GM18511 (cell line): ENCODE measurements around the gene GNG2.
A peak's percentile ranks its signal among the peaks of the same experiment; 100 is the strongest.

Experiments used
- ATAC-seq: cut with Tn5 transposase; IDR thresholded peaks from one replicate; pipeline ENCODE4 v1.9.1; 2021; ENCODE audit warnings: mild to moderate bottlenecking, moderate library complexity; ENCODE audit not compliant: unreplicated experiment

The GNG2 gene

DNA sequence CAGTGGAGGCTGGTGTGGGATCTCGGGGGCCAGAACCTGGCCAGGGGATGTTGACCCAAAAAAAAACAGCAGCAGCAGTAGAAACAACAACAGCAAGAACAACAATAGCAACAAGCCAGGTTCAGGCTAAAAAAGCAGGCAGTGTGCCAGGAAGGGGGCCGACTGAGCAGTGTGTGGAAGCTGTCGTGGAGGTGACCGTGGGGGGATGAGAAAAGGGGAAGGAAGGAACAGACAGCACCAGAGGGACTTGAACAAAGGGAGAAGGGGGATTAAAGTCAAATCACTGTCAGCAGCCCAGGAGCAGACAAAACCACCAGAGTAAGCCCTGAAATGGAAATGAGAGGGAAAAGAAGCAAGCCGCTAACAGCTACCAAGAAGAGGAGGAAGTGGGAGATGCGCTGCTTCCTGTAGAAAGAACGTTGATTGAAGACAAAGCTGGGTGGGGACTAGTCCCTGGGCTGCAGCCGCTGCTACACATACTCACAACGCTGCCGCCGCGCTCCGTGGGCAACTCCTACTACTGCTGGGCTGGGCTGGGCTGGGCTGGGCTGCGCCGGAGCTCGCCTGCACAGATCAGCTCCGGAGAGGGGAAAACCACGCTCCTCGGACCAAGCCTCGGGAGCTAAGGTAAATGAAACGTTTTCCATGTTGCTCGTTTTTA, at the start of gene GNG2:
GNG2 (plus strand) TSS at position 449 of the 661 bp plus-strand sequence. CDS start 90,067 bp downstream, outside the sequence.
- ATAC-seq = peak; percentile 94

DNA sequence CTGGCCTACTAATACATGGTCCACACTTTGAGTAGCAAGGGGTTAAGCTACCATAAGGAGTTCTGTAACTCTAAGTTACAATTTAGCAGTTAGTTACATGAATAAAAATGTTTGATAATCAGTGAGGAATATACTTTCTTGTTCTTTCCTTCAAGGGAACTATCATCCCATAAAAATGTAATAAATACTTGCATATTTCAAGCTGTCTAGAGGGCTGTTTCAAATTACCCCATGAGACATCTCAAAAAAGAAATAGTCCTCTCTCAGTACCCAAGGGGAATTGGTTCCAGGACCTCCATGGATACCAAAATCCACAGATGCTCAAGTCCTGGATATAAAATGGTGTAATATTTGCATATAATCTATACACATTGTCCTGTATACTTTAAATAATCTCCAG, 48.7 kb upstream of the GNG2 start:
- no peak for ATAC-seq

GRCh38 chr14:51816031-51816430, 44.4 kb upstream of the GNG2 start:
- no peak for ATAC-seq

DNA sequence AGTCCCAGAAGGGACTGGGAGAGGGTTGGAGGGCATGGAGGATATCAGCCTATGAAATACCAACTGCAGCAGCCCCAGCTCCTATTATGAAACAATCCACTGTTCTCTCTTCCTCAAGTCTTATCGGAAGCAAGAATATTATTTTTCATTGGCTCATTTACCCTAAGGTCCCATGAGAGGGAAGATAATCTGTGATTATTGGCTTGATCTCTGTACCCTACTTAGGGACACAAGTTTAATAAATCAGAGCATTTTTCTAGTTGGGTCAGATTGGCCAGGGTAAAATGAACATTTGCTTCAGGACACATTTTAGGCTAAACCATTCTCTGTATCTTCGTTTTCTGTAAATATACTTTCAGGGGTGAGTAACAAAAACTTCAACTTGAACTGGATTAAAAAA, 43.1 kb upstream of the GNG2 start:
- ATAC-seq = no peak

DNA sequence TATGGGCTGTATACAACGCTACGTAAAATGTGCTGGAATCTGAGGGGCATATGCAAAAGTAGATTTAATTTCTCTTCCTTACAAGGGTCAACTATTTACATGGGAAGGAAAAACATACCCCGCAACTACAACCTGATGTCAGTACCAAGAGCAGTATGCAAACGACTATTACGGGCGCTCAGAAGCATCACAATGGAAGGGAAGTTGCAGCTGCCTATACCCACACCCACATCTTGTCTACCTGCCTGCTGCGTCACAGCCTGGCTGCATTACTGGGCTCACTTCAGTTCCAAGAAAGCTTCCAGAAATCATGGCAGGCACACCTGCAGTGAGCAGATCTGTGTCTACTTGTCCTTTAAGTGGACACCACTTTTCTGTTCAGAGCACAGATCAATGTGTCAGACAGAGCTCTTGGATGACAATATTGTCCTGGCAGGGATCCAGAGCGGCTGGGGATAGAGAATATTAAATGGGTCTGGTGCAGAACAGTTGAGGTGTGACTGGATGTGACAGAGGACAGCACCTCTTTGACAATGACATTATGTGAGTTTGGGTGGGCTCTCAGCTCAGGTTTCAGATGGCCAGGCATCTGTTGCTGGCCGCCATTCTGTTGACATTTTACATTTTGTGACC, 41.5 kb upstream of the GNG2 start:
- no peak for ATAC-seq

GRCh38 chr14:51821822-51822221, 38.6 kb upstream of the GNG2 start:
- ATAC-seq = no peak

GRCh38 chr14:51822499-51822898, 37.9 kb upstream of the GNG2 start:
- ATAC-seq = no peak

GRCh38 chr14:51823706-51824105, 36.7 kb upstream of the GNG2 start:
- ATAC-seq = no peak

DNA sequence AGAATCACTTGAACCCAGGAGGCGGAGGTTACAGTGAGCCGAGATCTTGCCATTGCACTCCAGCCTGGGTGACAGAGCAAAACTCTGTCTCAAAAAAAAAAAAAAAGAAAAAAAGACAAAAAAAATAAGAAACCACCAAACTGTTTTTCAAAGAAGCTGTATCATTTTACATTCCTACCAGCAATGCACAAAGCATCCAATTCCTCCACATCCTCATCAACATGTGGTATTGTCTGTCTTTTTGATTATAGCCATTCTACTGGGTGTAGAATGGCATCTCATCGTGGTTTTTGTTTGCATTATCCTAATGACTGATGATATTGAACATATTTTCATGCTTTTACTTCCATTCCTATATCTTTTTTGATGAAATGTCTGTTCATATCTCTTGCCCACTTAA, 36.2 kb upstream of the GNG2 start:
- ATAC-seq = no peak

GRCh38 chr14:51825926-51826325, 34.5 kb upstream of the GNG2 start:
- no peak for ATAC-seq

DNA sequence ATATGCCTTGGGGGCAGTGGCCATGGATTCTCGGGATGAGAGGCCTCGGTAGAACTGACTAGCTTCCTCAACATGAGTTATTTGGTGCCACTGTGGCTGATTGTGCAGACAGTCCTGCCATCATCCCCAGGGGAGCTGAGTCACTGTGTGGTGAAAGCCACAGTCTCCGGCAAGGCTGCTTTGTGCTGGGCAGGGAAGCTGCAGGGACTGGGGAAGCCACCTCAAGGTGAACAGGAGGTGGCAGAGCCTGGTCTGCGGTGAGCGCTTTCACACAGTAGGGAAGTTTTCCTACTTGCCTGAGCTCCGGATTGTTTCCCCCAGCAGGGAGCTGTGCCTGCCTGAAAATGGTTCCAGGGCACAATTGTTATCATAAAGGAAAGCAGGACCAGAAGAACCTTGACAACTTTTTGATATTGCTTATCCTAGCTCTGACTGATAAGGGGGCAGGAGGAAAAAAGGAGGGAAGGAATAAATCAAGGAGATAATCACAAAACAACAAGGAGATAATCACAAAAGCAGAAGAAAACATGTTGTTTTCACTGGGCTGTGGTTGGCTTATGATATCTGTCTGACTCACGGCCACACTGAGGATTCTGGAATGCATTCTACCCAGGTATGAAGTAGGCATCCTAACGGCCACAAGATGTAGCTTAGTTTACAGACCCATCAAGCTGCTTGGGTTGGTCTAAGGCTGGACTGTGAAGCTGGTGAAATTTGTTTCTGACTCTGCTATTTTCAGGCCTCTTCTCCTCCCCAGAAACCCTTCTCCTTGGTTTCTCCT, 32.2 kb upstream of the GNG2 start:
- ATAC-seq = peak; percentile 99

GRCh38 chr14:51834240-51834639, 26.2 kb upstream of the GNG2 start:
- no peak for ATAC-seq

DNA sequence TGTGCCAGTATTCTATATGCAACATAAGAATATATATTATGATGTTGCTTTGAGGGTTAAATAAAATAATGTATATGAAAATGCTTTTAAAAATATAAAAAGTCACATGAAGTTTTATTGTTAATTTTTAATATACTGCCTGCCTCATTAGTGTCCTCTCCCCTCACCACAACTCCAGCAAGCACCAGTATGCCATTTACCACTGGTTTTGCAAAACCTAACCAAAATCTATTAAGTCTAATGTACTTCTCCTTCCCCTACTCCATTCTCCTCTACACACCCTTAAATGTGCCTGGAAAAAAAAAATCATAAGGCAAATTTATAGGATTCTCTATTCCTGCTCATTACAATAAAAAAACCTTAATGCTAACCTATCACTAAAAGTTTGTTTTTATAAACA, 24.0 kb upstream of the GNG2 start:
- ATAC-seq = no peak

DNA sequence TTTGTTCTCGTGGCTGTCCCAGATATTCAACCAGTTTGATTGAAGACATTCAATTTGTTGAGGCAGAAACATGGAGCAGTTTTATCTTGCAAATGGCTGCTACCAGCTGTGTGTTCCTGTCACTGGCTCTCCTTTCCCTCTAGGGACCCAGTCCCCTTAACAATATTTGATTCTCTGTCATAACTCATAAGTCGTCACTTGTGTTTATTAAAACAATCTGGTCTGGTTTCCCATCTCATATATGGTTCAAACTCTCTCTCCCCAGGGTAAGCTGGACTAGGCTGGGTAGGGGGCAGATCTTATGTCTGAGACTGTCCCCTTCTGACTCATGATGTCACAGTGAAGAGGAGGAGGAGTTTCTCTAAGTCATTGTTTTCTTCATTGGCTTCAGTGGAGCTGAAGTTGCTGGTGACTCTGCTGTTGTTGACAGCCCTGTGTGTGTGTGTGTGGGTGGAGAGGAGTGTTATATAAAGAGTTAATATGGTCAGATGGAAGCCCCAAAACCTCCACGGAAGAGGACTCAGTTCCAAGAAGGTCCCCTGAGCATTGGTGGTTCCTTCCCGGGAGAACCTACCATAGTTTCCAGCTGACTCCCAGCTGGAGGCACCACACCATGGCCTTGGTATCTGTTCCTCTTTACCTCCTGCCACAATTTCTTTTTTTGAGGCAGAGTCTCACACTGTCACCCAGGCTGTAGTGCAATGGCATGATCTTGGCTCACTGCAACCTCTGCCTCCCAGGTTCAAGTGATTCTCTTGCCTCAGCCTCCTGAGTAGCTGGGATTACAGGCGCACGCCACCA, 16.1 kb upstream of the GNG2 start:
- ATAC-seq = peak; percentile 39

DNA sequence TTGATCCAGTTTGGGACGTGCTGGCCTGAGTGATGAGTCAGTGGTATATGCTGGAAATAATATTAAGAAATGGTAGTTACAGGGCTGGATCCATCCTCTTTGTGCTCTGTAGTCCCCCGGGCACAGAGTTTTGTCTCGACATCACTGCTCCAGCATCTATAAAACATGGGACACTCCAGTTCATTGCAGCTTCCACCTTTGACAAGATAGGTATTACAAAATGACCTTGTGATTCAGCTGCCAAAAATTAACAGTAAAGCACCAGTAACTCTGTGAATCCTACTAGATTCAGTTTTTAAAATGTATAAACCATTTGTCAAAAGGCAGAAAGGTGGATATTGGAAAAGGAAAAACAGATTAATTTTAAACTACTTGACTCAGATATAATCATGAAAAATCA, 14.6 kb upstream of the GNG2 start:
- no peak for ATAC-seq

GRCh38 chr14:51846631-51847488, 13.6 kb upstream of the GNG2 start:
- peak; percentile 79 for ATAC-seq

- no peak for ATAC-seq
Observed at GRCh38 chr14:51847489-51847796, 13.0 kb upstream of the GNG2 start.

DNA sequence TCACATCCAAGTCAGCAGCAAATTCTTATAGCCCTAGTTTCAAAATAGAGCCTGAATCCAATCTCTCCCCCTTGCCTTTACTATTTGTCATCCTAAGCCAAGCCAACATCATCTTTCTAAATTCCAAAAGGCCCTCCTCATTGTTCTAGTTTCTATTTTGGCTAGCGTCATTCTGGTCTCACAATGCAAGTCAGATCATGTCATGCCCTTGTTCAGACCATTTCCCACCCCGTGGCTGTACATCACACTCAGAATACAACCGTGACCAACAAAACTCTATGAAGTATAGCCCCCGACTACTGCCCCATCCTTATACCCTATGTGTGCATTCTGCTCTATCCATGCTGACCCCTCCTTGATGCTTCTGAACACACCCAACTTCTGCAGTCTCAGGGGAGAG, 12.3 kb upstream of the GNG2 start:
- no peak for ATAC-seq

GRCh38 chr14:51849097-51849496, 11.3 kb upstream of the GNG2 start:
- no peak for ATAC-seq

DNA sequence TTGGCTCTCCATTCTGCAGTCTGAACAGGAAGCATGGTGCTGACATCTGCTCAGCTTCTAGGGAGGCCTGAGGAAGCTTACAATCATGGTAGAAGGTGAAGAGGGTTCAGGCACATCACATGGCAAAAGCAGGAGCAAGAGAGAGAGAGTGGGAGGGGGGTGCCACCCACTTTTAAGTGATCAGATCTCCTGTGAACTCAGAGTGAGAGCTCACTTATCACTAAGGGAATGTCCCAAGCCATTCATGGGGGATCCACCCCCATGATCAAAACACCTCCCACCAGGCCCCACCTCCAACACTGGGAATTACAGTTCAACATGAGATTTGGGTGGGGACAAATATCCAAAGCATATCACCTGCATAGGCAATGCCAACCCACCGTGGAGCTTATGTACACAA, 9.8 kb upstream of the GNG2 start:
- ATAC-seq = no peak

- ATAC-seq = no peak
Observed at GRCh38 chr14:51852541-51852940, 7.9 kb upstream of the GNG2 start.
